GM18526 (cell line): ENCODE results near the gene COL23A1.

Experiments used
- POLR2A ChIP-seq: IDR thresholded peaks from 3 replicates; pipeline ENCODE4 v1.6.1; 2011; ENCODE audit not compliant: insufficient read length; ENCODE audit errors: extremely low read depth

COL23A1 gene

GRCh38 chr5:178533136-178533535 is 57.1 kb downstream of the COL23A1 start:
- TF ChIP-seq POLR2A: no peak

- TF ChIP-seq POLR2A: no peak
Observed at GRCh38 chr5:178532666-178533065, 57.5 kb downstream of the COL23A1 start.

- no peak for TF ChIP-seq POLR2A
Observed at GRCh38 chr5:178532236-178532635, 58.0 kb downstream of the COL23A1 start.

DNA sequence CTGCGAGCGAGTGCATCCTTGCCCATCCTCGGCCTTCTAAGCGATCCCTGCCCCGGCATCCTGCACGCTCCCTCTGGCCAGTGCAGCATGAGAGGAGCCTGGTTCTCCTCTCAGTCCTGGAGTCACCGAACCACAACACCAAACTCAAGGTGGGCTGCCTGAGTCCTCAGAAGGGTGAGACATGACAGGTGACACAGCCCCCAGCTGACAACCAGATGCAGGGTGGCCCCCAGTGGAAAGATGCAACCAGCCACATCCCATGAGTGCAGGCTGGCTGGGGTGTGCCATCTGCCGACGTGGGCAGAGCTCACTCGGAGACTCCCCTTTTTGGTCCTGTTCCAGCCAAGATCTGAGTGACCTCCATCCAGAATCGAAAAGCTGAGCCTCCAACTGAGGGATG is 58.4 kb downstream of the COL23A1 start:
- TF ChIP-seq POLR2A: no peak

DNA sequence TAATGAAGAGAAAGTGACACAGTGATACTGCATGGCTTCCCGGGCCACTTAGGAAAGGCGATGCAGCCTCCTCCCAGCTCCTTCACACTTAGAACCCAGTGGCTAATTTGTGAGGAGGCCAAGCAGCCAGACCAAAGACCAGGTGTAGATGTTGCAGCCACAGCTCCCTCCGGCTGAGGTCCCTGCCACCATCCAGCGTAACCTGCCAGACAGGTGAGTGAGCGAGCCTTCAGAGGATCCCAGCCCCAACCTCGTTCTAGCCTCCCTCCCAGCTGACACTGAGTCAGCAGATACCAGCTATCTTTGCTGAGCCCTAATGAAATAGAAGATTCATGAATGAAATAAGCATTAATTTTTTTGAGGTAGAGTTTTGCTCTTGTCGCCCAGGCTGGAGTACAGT is 59.7 kb downstream of the COL23A1 start:
- TF ChIP-seq POLR2A: no peak

DNA sequence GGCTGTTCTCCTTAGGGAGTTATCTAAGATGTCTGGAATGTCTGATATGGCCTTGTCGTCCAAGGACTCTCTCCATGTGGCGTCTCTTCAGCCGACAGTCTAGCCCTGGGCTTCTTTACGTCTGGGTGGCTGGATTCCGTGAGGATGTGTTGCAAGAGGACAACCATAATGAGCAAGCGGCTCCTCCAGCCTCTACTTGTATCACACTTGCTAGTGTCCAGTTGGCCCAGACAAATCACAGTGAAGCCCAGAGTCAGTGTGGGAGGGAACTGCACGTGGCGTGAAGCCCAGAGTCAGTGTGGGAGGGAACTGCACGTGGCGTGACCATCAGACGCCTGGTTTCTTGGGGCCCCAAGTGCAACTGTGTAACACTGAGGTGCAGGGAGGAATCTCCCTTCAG is 61.1 kb downstream of the COL23A1 start:
- no peak for TF ChIP-seq POLR2A

DNA sequence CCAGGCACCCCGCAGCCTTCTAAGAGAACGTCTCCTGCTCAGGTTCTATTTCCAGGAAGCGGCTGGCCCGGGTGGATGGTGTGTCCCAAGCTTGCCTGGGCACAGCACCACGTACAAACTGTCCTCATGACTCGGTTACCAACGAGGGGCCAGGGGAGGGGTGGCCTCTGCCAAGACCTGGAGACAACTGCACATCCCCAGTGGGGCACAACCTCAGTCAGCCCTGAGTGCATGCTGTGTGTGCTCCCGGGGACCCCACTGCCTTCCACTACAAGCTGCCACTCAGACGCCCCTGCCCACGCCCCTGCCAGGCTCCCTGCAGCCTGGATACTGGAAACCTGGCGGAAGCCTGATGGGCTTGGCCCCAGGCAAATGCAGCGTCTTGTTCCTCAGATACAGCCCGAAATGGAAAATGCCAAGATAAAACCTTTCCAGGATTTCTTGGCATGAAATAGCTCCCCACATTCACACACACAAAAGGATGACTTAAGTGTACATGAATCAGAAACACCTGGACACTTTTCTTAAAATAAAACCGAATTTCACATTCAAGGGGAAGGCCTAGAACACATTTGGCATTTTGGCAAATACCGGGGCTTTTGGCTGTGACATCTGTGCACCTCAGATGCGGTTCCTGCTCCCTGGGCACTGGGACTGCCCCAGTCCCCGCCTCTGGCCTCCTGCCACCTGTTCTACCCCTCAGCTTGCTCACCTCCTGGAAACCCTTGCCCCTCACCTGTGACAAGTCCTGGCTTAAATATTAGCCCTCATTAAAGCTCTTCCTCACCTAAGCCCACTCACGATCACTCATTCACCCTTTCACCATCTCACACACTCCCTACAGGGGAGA is 62.5 kb downstream of the COL23A1 start:
- TF ChIP-seq POLR2A: no peak

- no peak for TF ChIP-seq POLR2A
Observed at GRCh38 chr5:178526773-178527457, 63.3 kb downstream of the COL23A1 start.

GRCh38 chr5:178525906-178526732 is 64.1 kb downstream of the COL23A1 start:
- TF ChIP-seq POLR2A: no peak

DNA sequence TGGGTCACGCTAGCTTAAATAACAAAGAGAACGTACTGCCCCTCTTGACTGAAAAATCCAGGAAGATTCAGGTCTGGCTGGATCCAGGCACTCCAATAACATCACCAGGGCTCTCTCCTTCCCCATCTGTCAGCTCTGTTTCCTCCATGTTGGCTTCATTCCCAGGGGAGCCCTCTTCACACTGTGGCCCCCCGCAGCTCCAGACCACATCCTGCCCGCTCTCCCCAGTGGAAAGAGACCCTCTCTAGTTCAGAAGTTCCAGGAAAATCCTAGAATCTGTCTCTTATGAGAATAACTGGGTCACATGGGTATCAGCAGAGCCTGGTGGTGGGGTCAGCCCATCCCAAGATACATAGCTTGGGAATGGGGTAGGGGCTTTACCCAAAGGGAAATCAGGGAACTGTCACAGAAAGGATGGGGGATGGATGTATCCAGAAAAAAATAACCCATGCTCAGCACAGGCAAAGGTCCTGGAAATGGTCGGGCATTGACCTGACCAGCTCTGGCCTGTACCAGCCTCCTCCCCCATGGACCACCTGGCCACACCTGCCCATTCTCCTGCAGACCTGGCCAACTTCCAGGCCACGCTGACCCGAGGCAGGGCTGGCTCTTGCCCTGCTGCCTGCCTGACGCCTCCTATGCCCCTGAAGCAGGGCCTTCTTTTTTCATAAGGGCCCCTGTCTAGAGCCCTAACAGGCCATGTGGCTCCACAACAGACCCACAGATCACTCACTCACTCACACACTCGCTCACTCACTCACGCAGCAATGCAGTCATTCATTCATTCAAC is 65.9 kb downstream of the COL23A1 start:
- TF ChIP-seq POLR2A: no peak

GRCh38 chr5:178522361-178522760 is 67.8 kb downstream of the COL23A1 start:
- no peak for TF ChIP-seq POLR2A

- TF ChIP-seq POLR2A: no peak
Observed at GRCh38 chr5:178520851-178521250, 69.3 kb downstream of the COL23A1 start.

- no peak for TF ChIP-seq POLR2A
Observed at GRCh38 chr5:178519804-178520203, 70.4 kb downstream of the COL23A1 start.

DNA sequence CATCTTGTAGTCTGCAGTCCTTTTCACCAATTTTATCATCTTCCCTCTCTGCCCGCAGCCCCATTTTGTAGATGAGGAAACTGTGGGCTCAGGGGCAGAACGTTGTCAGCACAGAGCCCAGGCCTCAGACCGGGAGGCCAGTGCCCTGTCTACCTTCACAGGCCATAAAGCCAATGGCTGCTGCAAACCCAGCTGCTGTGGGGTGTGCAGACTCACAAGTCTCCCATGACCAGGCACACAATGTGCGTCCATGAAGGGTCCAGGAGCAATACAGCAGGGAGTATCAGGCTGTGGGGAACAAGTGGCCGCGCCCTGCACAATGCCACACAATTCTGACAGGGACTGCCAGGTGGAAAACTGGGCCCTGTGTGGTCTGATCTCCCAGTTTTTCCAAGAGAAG is 71.0 kb downstream of the COL23A1 start:
- no peak for TF ChIP-seq POLR2A
